Panc1 (cell line): ENCODE results near the gene CRB3. TPM values are rescaled to one million over a fixed set of nuclear protein-coding genes. Genes with fewer than 3 reads are reported as not detected.
"Not testable (repeated sequence)": the region's sequence is repeated elsewhere in the genome, so short reads cannot be mapped to it uniquely, and the experiment has no call there.

Experiments used
- ATAC-seq: fragments of 200-7000 bp; cut with Tn5 transposase; 2 replicates; pipeline ENCODE4 v1.9.1; 2020; ENCODE audit warnings: mild to moderate bottlenecking, moderate library complexity
- BruUV-seq: library from RNA; stranded (reverse); fragments of 400-500 nt; replicated peaks from 2 replicates; lab custom pipeline; 2021; lab: Mats Ljungman, UMichigan
- CTCF ChIA-PET: fragments of 300-600 bp; sonication (Branson Sonifier 250); formaldehyde crosslinking; loops from one replicate; lab custom pipeline; 2022; ENCODE audit warnings: antibody characterized with exemption; lab: Charles Lee
- POLR2A ChIA-PET: fragments of 300-600 bp; sonication (Branson Sonifier 250); formaldehyde crosslinking; loops from one replicate; lab custom pipeline; 2022; ENCODE audit warnings: antibody characterized with exemption; lab: Charles Lee
- DNase-seq: peaks from one replicate; pipeline ENCODE4 v3.0.0-alpha.2; 2010; ENCODE audit warnings: low read depth, low spot score
- H3K27ac ChIP-seq: 2 replicates; pipeline ENCODE4 v1.5.1; 2011; ENCODE audit warnings: mild to moderate bottlenecking, low read length, inconsistent platforms
- H3K27me3 ChIP-seq: fragments of 200-500 bp; sonication (Bioruptor generic); 2 replicates; pipeline ENCODE4 v1.6.0; 2014; ENCODE audit warnings: low read length, inconsistent platforms; ENCODE audit not compliant: control insufficient read depth, insufficient read depth
- H3K36me3 ChIP-seq: fragments of 200-500 bp; sonication (Bioruptor generic); 2 replicates; pipeline ENCODE4 v1.5.1; 2014; ENCODE audit warnings: inconsistent platforms, mild to moderate bottlenecking, low read length, moderate library complexity; ENCODE audit not compliant: control insufficient read depth, insufficient read depth
- H3K4me1 ChIP-seq: 2 replicates; pipeline ENCODE4 v1.5.1; 2011; ENCODE audit warnings: inconsistent platforms, mild to moderate bottlenecking, low read length, moderate library complexity; ENCODE audit not compliant: control insufficient read depth, insufficient read depth
- H3K4me3 ChIP-seq, 2 experiments: 2 replicates each; pipeline ENCODE4 v1.5.1; 2011 to 2012; ENCODE audit warnings: low read depth in 2 of 2, low read length in 2 of 2, mild to moderate bottlenecking in 2 of 2, inconsistent platforms in 1 of 2, moderate library complexity in 1 of 2
- H3K9me3 ChIP-seq: fragments of 200-500 bp; sonication (Bioruptor generic); 2 replicates; pipeline ENCODE4 v1.5.1; 2014; ENCODE audit warnings: low read depth, mild to moderate bottlenecking, inconsistent platforms, low read length, moderate library complexity; ENCODE audit not compliant: control insufficient read depth, insufficient read depth
- CTCF ChIP-seq: fragments of 450-650 bp; IDR thresholded peaks from 2 replicates; pipeline ENCODE4 v1.5.1; 2017; ENCODE audit warnings: mild to moderate bottlenecking
- POLR2AphosphoS5 ChIP-seq: IDR thresholded peaks from 2 replicates; pipeline ENCODE4 v1.6.1; 2012; ENCODE audit warnings: mild to moderate bottlenecking, low read depth, low read length, moderate library complexity
- REST ChIP-seq, 2 experiments: IDR thresholded peaks; 2 replicates each; pipeline ENCODE4 v1.6.1; 2011 to 2012; ENCODE audit warnings: low read depth in 2 of 2, control low read depth in 1 of 2, low read length in 1 of 2, mild to moderate bottlenecking in 1 of 2, moderate library complexity in 1 of 2; ENCODE audit not compliant: insufficient read depth in 1 of 2
- SIN3A ChIP-seq: IDR thresholded peaks from 2 replicates; pipeline ENCODE4 v1.6.1; 2012; ENCODE audit warnings: low read depth, mild to moderate bottlenecking, low read length, moderate library complexity, borderline replicate concordance; ENCODE audit not compliant: insufficient read depth
- TCF7L2 ChIP-seq: IDR thresholded peaks from 2 replicates; pipeline ENCODE4 v1.6.1; 2011; ENCODE audit warnings: mild to moderate bottlenecking, low read depth, low read length, inconsistent platforms
- in situ Hi-C: cut with HindIII; loops from 2 replicates; pipeline ENCODE4 v1.10.0; 2016; ENCODE audit warnings: low sequenced_read_pairs, low pct_unique_long_range_greater_than_20kb
- intact Hi-C: fragments of 100-400 bp; cut with micrococcal nuclease; formaldehyde crosslinking; loops from one replicate; pipeline ENCODE4 v1.10.0; 2022; ENCODE audit not compliant: unreplicated experiment
- total RNA-seq: library from RNA; stranded (reverse); gene quantifications from one replicate; pipeline ENCODE4 v1.2.1, GENCODE V29; 2021; ENCODE audit not compliant: unreplicated experiment

CRB3 gene
- total RNA-seq, 1 experiment from 2014 or later: 0.21 TPM

GRCh38 chr19:6427131-6427530 lies 36.9 kb upstream of the CRB3 start:
- DNase-seq (no peak), ATAC-seq (no peak)
- in situ Hi-C loops (no loop called here), intact Hi-C loops (no loop called here)
- H3K27ac ChIP-seq: no peak overlapping the region
- no peaks in the 10 kb centered on the region for H3K27me3 ChIP-seq
- TF ChIP-seq TCF7L2 (no peak), SIN3A (no peak), REST (IDR thresholded peaks at IDR 0.05; ENCODE audit: insufficient read depth in 1 of 2, low read depth in 2 of 2, low read length in 1 of 2) (no peak), CTCF (no peak), POLR2AphosphoS5 (no peak)
- no peak overlapping the region for H3K4me3 ChIP-seq
- H3K9me3 ChIP-seq: no peaks in the 10 kb centered on the region
- H3K36me3 ChIP-seq: peaks cover 7% of the 10 kb centered on the region; the same call in 1 of the 2 replicates
- BruUV-seq: no TSS peak
- ChIA-PET POLR2A (no interaction called here), CTCF (no interaction called here)
- peaks cover 9% of the 10 kb centered on the region for H3K4me1 ChIP-seq

GRCh38 chr19:6428692-6429418 lies 35.2 kb upstream of the CRB3 start:
- POLR2A ChIA-PET: not testable (repeated sequence)

GRCh38 chr19:6429419-6430221 lies 34.5 kb upstream of the CRB3 start:
- no peak overlapping the region for H3K27ac ChIP-seq
- POLR2A ChIA-PET: no interaction called here
- intact Hi-C loops: no loop called here

More at GRCh38 chr19:6428692-6429418, 35.2 kb upstream of the CRB3 start:
- H3K9me3 ChIP-seq, in situ Hi-C loops, H3K4me1 ChIP-seq, H3K27ac ChIP-seq, intact Hi-C loops, H3K36me3 ChIP-seq, H3K27me3 ChIP-seq, DNase-seq, BruUV-seq, CTCF ChIA-PET, ATAC-seq, H3K4me3 ChIP-seq: not testable (repeated sequence)

More at GRCh38 chr19:6429419-6430221, 34.5 kb upstream of the CRB3 start:
- in situ Hi-C loops: no loop called here
- ATAC-seq: no peak
- Histone ChIP-seq H3K9me3 (no peaks in the 10 kb centered on the region), H3K27me3 (no peaks in the 10 kb centered on the region), H3K4me3 (no peak overlapping the region), H3K36me3 (no peaks in the 10 kb centered on the region), H3K4me1 (peaks cover 4% of the 10 kb centered on the region; the same call in 1 of the 2 replicates)
- TF ChIP-seq SIN3A (no peak), POLR2AphosphoS5 (no peak), CTCF (no peak), REST (IDR thresholded peaks at IDR 0.05; ENCODE audit: insufficient read depth in 1 of 2, low read depth in 2 of 2, low read length in 1 of 2) (no peak), TCF7L2 (no peak)
- CTCF ChIA-PET: no interaction called here
- BruUV-seq: no TSS peak
- DNase-seq: no peak
